Gastrocnemius medialis (tissue), 4 donors: ENCODE data around the gene TNS3. TPM values are rescaled to one million over a fixed set of nuclear protein-coding genes. Genes with fewer than 3 reads are reported as not detected.

Source experiments
- ATAC-seq, 2 donors: fragments of 150-250 bp; one replicate each; pipeline ENCODE4 v1.9.1; 2016
- DNase-seq, 2 donors: peaks; one replicate each; pipeline ENCODE4 v3.0.0-alpha.2; 2019
- H3K27ac ChIP-seq, 4 donors: fragments of 200-600 bp; sonication (generic); 1 replicate in 1 of 4; 2 replicates in 3 of 4; pipeline ENCODE4 v1.5.1; 2016 to 2018; ENCODE audit warnings: mild to moderate bottlenecking in 2 of 4, moderate library complexity in 1 of 4
- H3K27me3 ChIP-seq, 3 donors: fragments of 200-600 bp; sonication (generic) in 2 of 3; 1 replicate in 1 of 3; 2 replicates in 2 of 3; pipeline versions ENCODE4 v1.5.1 to v1.6.0; 2016 to 2019; ENCODE audit warnings: mild to moderate bottlenecking in 1 of 3, moderate library complexity in 1 of 3
- H3K36me3 ChIP-seq, 2 donors: fragments of 200-600 bp; sonication (generic) in 1 of 2; one replicate each; pipeline ENCODE4 v1.5.1; 2017 to 2018
- H3K4me1 ChIP-seq, 2 donors: fragments of 200-600 bp; sonication (generic) in 1 of 2; one replicate each; pipeline ENCODE4 v1.5.1; 2016 to 2017; ENCODE audit warnings: mild to moderate bottlenecking in 2 of 2
- H3K4me3 ChIP-seq, 4 donors: fragments of 200-600 bp; sonication (generic) in 3 of 4; 1 replicate in 1 of 4; 2 replicates in 3 of 4; pipeline ENCODE4 v1.5.1; 2016 to 2019; ENCODE audit warnings: mild to moderate bottlenecking in 2 of 4
- H3K9me3 ChIP-seq, 3 donors: fragments of 200-600 bp; sonication (generic) in 2 of 3; 1 replicate in 1 of 3; 2 replicates in 2 of 3; pipeline ENCODE4 v1.5.1; 2016 to 2019
- POLR2A ChIP-seq, 2 donors: fragments of 450-650 bp; IDR thresholded peaks; one replicate each; pipeline ENCODE4 v1.6.1; 2017; ENCODE audit warnings: antibody characterized with exemption in 2 of 2, mild to moderate bottlenecking in 2 of 2, moderate library complexity in 2 of 2
- in situ Hi-C, 4 donors: fragments of 200-750 bp; cut with MboI; loops; one replicate each; pipeline versions ENCODE4 v1.15.0 to v1.8.0; 2017; ENCODE audit warnings: low sequenced_read_pairs in 4 of 4
- intact Hi-C: fragments of 100-400 bp; cut with DNase I; formaldehyde crosslinking; loops from one replicate; pipeline ENCODE4 v1.15.1; 2023; ENCODE audit warnings: low total_unique reads
- total RNA-seq, 4 donors: library from RNA; depleted of rRNA; stranded (reverse); fragments of >200 nt; gene quantifications; one replicate each; pipeline versions ENCODE4 v1.1.0 to v1.2.3, GENCODE V29; 2016
- TF ChIP-seq, protein P1 (sequence below), 5 experiments: fragments of 450-650 bp in 3 of 5; fragments of 200-600 bp in 2 of 5; sonication (generic) in 2 of 5; IDR thresholded peaks in 4 of 5; conservative IDR thresholded peaks in 1 of 5; 1 replicate in 4 of 5; 2 replicates in 1 of 5; pipeline ENCODE4 v1.5.1; 2016 to 2019; ENCODE audit warnings: antibody characterized with exemption in 5 of 5, mild to moderate bottlenecking in 3 of 5, moderate library complexity in 3 of 5

The TNS3 gene
- total RNA-seq, 4 donors from 2014 or later, result 39.4 to 64.3 (median 50.5) TPM

DNA sequence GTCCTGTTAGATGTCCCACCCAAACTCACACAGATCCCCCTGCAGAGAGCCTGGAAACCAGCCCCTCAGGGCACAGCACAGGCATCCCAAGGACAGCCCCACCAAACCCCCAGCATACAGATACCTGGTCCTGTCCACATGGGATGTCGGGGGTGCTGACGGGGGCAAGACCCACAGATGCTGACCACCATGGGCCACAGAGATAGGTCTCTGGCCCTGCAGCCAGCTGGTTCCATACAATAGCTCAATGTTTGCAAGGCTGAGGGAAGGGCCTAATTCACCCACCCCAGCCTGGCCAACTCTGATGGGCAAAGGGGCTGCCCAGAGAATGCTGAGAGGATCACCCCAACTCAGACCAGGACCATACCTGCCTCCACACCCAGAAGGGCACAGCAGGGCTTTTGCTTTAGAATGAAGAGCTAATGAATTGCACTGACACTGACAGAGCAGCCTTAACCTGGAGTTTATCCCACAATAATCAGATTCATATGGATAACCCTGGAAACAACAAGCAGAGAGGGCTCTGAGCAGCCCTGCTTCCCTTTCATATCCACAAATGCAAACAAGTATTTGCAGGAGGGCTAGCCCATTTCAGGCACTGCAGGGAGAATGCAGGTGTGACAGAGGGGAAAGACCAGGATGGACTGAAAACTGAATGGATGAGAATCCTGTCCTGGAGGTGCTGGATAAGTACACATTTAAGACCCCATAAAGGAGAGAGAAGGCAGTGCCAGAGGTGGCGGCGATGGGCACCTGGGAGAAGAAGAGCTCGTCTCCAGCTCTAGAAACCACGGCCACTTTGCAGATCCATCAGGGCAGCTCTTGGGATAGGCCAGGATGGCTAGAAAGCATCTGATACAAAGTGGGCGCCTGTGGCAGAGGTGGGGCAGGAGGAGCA, 126.7 kb downstream of the TNS3 start:
- DNase-seq, result no peak
- no peaks in the 10 kb centered on the region for H3K36me3 ChIP-seq
- H3K4me3 ChIP-seq, result no peak overlapping the region
- no peak for ATAC-seq
- in situ Hi-C loops, result no loop called here
- H3K4me1 ChIP-seq, result peaks cover 49 to 52% of the 10 kb centered on the region in 2 donors
- no peaks in the 10 kb centered on the region for H3K9me3 ChIP-seq
- peak overlapping the region; percentile 91 to 98 (median 94) for H3K27ac ChIP-seq
- H3K27me3 ChIP-seq, result no peaks in the 10 kb centered on the region
- TF ChIP-seq, protein P1, sequence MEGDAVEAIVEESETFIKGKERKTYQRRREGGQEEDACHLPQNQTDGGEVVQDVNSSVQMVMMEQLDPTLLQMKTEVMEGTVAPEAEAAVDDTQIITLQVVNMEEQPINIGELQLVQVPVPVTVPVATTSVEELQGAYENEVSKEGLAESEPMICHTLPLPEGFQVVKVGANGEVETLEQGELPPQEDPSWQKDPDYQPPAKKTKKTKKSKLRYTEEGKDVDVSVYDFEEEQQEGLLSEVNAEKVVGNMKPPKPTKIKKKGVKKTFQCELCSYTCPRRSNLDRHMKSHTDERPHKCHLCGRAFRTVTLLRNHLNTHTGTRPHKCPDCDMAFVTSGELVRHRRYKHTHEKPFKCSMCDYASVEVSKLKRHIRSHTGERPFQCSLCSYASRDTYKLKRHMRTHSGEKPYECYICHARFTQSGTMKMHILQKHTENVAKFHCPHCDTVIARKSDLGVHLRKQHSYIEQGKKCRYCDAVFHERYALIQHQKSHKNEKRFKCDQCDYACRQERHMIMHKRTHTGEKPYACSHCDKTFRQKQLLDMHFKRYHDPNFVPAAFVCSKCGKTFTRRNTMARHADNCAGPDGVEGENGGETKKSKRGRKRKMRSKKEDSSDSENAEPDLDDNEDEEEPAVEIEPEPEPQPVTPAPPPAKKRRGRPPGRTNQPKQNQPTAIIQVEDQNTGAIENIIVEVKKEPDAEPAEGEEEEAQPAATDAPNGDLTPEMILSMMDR (IDR thresholded peaks at IDR 0.05 in 4 of 5, conservative IDR thresholded peaks at IDR 0.05 in 1 of 5), result no peak
- no peak for TF ChIP-seq POLR2A (IDR thresholded peaks at IDR 0.05)
- intact Hi-C loops, result no loop called here

DNA sequence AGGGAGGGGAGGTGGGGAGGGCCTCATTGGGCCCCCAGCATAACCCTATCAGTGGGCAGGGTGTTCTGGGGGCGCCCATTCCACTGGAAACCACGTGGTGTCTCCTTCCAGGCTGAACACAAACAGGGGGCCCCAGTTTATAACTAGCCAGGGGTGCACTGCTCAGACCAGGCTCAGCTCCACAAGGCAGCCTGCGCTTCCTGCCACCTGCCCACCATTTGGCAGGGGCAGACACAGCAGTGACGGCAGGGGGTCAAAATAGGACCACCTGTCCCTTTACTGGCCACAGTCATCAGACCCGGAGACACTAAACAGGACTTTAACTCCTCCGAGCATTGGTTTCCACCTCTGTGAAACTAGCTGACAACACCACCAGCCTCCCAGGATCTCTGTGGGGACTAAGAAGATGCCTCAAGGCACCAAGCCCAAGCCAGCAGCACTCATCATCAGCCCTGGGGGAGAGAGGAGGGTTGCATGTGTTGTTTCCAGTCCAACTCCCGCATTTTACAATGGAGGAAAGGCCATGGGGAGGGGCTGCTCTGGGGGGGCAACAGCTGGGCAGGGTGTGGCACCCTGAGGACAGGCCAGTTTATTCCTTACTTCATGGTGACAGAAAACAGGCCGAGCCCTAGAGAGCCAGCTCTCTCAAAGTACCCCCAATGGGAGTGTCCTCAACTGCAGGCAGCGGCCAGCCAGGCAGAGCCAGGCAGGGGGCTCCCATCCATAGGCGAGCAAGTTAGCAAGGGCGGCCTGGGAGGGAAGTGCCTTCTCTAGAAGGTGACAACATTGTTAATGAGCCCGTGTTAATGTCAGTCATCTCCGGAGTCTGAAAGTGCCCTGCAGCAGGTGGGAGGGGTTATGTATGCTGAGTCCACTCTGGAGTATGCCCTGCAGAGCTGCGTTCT, 127.6 kb downstream of the TNS3 start:
- Histone ChIP-seq H3K4me1 (peaks cover 51 to 59% of the 10 kb centered on the region in 2 donors), H3K27me3 (no peaks in the 10 kb centered on the region), H3K27ac (peak overlapping the region; percentile 91 to 98 (median 94)), H3K4me3 (no peak overlapping the region), H3K36me3 (no peaks in the 10 kb centered on the region), H3K9me3 (no peaks in the 10 kb centered on the region)
- ATAC-seq (no peak), DNase-seq (no peak)
- TF ChIP-seq, protein P1 (IDR thresholded peaks at IDR 0.05 in 4 of 5, conservative IDR thresholded peaks at IDR 0.05 in 1 of 5), result no peak
- TF ChIP-seq POLR2A (IDR thresholded peaks at IDR 0.05), result no peak
- intact Hi-C loops (no loop called here), in situ Hi-C loops (no loop called here)

DNA sequence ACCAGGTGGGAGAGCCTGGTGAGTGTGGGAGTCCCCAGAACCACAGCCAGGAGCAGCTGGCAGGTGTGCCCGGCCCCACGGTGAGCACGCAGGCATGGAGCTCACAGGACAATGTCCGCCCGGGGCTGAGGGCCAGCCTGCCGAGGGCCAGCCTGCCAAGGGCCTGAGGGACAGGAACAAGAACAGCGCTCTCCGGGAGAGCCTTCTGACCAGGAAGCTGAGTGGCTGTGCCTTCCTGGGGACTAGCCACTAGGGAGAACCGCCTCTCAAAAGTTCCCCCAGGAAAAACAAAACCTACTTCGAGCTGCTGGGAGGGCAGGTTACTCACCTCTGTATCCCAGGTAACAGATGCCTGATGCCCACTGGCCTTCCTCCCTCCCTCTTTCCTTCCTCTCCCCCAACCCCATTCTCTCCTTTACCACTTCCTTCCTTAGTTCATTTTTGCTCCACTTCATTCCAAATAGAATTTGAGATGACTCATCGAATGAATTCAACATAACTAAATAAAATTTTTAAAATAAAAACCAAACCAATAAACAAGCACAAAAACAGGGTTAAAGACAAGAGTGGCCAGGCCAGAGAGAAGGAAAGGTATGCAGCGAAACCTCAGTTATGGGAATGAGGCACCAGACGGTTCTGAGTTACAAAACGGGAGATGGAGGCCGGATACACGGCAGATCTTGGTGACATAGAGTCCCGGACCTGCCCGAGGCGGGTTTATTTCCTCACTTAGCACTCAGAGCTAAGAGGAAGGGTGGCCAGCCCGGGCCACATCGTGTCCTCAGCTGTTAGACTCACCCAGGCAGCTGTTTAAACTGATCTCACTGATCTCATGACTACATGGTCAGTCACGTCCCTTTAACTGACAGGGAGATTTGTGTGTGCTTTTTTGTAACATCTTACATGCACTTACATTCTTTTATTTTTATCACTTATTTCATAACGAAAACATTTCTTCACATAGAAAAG, 128.5 kb downstream of the TNS3 start:
- H3K27me3 ChIP-seq, result no peaks in the 10 kb centered on the region
- H3K4me1 ChIP-seq, result peaks cover 51 to 60% of the 10 kb centered on the region in 2 donors
- H3K36me3 ChIP-seq, result no peaks in the 10 kb centered on the region
- DNase-seq (peak; percentile 91 to 94), ATAC-seq (peak; percentile 74)
- peak overlapping the region; percentile 50 to 61 (median 56) for H3K4me3 ChIP-seq
- intact Hi-C loops, result loop anchor here (1.0 to 2.0 kb wide), 2 partner anchors 22 to 29 kb away; no protein-coding TSS in a partner anchor
- peak; percentile 76 to 87 for TF ChIP-seq POLR2A (IDR thresholded peaks at IDR 0.05)
- TF ChIP-seq, protein P1 (IDR thresholded peaks at IDR 0.05 in 4 of 5, conservative IDR thresholded peaks at IDR 0.05 in 1 of 5), result peak in 1 of 5 experiments; percentile 13
- in situ Hi-C loops, result no loop called here
- peak overlapping the region; percentile 91 to 98 (median 94) for H3K27ac ChIP-seq
- H3K9me3 ChIP-seq, result no peaks in the 10 kb centered on the region

DNA sequence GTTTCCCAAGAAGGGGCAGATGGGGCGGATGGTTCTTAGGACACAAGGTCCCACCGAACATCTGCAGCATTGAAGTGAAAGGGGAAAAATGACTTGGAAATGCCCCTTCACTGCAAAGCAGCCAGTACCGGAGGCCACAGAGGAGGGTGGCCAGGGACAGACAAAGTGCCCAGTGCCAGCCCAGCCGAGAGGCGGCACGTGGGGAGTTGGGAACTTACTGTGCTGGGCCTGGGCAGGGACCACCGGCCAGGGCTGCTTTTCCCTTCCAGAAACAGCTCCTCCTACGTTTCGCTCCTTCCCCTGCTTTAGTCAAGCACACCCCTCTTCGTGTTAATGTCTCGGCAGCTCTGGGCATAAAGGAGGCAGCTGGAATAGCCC, 129.2 kb downstream of the TNS3 start:
- intact Hi-C loops, result loop anchor here (1.0 to 2.0 kb wide), 2 partner anchors 23 to 30 kb away; no protein-coding TSS in a partner anchor
- peak; percentile 49 to 68 for DNase-seq
- H3K4me3 ChIP-seq, result peak overlapping the region; percentile 50 to 61 (median 56)
- in situ Hi-C loops, result no loop called here
- peak overlapping the region; percentile 91 to 98 (median 94) for H3K27ac ChIP-seq
- H3K36me3 ChIP-seq, result no peaks in the 10 kb centered on the region
- no peaks in the 10 kb centered on the region for H3K27me3 ChIP-seq
- no peaks in the 10 kb centered on the region for H3K9me3 ChIP-seq
- peak; percentile 23 to 32 for ATAC-seq
- peak; percentile 22 to 33 for TF ChIP-seq POLR2A (IDR thresholded peaks at IDR 0.05)
- TF ChIP-seq, protein P1 (IDR thresholded peaks at IDR 0.05 in 4 of 5, conservative IDR thresholded peaks at IDR 0.05 in 1 of 5), result no peak
- peaks cover 54 to 64% of the 10 kb centered on the region in 2 donors for H3K4me1 ChIP-seq
